ENCODE measurements around the gene LDLRAD4. TPM values are rescaled to one million over a fixed set of nuclear protein-coding genes. Genes with fewer than 3 reads are reported as not detected.

Gene LDLRAD4
- total and polyA plus RNA-seq, 8 donors: 14.1 to 26.6 (median 18.8) TPM

DNA sequence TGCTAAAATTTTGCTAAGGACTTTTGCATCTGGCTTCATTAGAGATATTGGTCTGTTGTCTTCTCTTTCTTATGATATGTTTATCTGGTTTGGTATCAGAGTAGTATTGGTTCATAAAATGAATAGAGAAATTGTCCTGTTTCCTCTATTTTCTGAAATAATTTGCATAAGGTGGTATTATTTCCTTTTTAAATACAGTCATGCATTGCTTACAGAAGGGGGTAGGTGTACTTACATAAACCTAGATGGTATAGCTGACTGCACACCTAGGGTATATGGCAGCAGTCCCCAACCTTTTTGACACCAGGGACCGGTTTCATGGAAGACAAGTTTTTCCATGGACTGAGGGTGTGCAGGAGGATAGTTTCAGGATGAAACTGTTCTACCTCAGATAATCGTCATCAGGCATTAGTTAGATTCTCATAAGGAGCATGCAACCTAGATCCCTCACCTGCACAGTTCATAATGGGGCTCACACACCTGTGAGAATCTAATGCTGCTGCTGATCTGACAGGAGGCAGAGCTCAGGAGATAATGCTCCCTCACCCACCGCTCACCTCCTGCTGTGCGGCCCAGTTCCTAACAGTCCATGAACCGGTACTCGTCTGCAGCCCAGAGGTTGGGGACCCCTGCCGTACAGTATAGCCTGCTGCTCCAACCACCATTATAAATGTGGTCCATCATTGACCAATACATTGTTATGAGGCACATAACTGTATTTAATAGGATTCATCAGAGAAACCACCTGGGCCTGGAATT lies 318.6 kb downstream of the LDLRAD4 start:
- TF ChIP-seq, protein P1, sequence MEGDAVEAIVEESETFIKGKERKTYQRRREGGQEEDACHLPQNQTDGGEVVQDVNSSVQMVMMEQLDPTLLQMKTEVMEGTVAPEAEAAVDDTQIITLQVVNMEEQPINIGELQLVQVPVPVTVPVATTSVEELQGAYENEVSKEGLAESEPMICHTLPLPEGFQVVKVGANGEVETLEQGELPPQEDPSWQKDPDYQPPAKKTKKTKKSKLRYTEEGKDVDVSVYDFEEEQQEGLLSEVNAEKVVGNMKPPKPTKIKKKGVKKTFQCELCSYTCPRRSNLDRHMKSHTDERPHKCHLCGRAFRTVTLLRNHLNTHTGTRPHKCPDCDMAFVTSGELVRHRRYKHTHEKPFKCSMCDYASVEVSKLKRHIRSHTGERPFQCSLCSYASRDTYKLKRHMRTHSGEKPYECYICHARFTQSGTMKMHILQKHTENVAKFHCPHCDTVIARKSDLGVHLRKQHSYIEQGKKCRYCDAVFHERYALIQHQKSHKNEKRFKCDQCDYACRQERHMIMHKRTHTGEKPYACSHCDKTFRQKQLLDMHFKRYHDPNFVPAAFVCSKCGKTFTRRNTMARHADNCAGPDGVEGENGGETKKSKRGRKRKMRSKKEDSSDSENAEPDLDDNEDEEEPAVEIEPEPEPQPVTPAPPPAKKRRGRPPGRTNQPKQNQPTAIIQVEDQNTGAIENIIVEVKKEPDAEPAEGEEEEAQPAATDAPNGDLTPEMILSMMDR (IDR thresholded peaks at IDR 0.05): no peak
- H3K4me1 ChIP-seq: peaks cover 0 to 7% of the 10 kb centered on the region in 2 donors
- H3K27me3 ChIP-seq: no peaks in the 10 kb centered on the region
- no peak overlapping the region for H3K4me3 ChIP-seq
- H3K36me3 ChIP-seq: no peaks in the 10 kb centered on the region
- H3K9me3 ChIP-seq: no peaks in the 10 kb centered on the region
- H3K27ac ChIP-seq: no peak overlapping the region
- intact Hi-C loops (cut with DNase I): no loop called here
- DNase-seq: no peak
- no peak for ATAC-seq

DNA sequence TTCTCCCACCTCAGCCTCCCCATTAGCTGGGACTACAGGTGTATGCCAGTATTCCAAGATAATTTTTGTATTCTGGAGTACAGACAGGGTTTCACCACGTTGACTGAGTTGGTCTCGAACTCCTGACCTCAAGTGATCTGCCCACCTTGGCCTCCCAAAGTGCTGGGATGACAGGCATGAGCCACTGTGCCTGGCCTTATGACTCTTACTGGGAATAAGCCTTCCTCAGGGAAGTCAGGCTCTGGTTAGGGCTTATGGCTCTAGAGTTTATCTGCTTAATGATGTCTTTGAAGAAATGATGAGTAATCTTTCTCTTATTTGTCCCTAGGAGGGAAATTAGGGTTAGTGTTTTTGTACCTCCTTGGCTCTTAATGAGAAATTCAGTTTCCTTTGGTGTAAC lies 320.1 kb downstream of the LDLRAD4 start:
- Histone ChIP-seq H3K27ac (no peak overlapping the region), H3K4me3 (no peak overlapping the region), H3K9me3 (no peaks in the 10 kb centered on the region), H3K4me1 (peaks cover 0 to 7% of the 10 kb centered on the region in 2 donors), H3K27me3 (no peaks in the 10 kb centered on the region), H3K36me3 (no peaks in the 10 kb centered on the region)
- DNase-seq (no peak), ATAC-seq (no peak)
- TF ChIP-seq, protein P1 (IDR thresholded peaks at IDR 0.05): no peak
- intact Hi-C loops (cut with DNase I): no loop called here

DNA sequence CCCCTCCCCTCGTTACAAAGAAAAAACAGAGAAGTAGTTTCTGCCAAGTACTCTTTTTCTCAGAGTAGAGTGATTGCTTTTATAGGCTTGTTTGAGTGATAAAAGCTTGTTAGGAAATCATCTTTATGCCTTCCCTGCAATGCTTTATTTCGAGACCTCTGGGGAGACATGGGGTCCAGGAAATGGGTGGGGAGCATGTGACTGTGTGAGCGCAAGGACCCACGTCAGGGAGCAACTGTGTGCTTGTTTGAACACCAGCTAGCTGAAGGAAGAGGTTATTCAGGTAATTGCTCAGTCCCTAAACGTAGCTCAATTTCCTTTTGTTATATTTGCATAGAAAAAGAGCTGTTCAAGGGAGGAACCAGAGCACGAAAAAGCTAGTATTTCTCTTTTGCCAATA lies 320.5 kb downstream of the LDLRAD4 start:
- DNase-seq (no peak), ATAC-seq (no peak)
- H3K4me3 ChIP-seq: no peak overlapping the region
- intact Hi-C loops (cut with DNase I): no loop called here
- no peak overlapping the region for H3K27ac ChIP-seq
- TF ChIP-seq, protein P1 (IDR thresholded peaks at IDR 0.05): no peak
- peaks cover 0 to 7% of the 10 kb centered on the region in 2 donors for H3K4me1 ChIP-seq
- no peaks in the 10 kb centered on the region for H3K36me3 ChIP-seq
- H3K27me3 ChIP-seq: no peaks in the 10 kb centered on the region
- no peaks in the 10 kb centered on the region for H3K9me3 ChIP-seq

DNA sequence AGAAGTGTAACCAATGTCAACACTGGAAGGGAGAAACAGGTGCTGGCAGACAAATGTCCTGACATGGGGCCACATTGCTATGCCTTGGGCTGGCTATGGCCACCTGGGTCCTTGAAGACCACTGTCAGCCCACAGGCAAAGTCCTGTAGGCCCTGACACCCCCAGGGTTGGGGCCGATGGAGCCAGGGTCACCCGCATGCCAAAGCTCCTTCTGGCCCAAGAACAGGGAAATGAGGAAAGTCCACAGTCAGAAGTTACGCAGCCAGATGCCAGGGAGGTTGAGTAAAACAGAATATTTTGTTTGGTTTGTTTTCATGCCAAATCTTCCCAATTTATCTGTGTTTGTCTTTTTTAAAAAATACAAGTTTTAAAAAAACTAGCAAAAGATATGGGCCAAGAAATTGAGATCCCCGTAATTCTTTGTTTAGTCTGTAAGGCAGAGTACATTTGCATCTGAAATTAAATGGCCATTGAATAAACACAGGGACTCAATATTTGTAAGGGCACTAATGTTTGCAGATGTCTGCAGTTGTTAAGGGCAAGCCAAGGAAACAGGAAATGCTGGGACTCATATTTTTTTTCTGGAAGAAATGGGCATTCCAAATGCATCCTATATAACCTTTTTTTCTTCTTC lies 321.4 kb downstream of the LDLRAD4 start:
- ATAC-seq (no peak), DNase-seq (no peak)
- Histone ChIP-seq H3K27me3 (no peaks in the 10 kb centered on the region), H3K27ac (no peak overlapping the region), H3K36me3 (no peaks in the 10 kb centered on the region), H3K9me3 (no peaks in the 10 kb centered on the region), H3K4me3 (no peak overlapping the region), H3K4me1 (peaks cover 0 to 7% of the 10 kb centered on the region in 2 donors)
- intact Hi-C loops (cut with DNase I): no loop called here
- TF ChIP-seq, protein P1 (IDR thresholded peaks at IDR 0.05): no peak

DNA sequence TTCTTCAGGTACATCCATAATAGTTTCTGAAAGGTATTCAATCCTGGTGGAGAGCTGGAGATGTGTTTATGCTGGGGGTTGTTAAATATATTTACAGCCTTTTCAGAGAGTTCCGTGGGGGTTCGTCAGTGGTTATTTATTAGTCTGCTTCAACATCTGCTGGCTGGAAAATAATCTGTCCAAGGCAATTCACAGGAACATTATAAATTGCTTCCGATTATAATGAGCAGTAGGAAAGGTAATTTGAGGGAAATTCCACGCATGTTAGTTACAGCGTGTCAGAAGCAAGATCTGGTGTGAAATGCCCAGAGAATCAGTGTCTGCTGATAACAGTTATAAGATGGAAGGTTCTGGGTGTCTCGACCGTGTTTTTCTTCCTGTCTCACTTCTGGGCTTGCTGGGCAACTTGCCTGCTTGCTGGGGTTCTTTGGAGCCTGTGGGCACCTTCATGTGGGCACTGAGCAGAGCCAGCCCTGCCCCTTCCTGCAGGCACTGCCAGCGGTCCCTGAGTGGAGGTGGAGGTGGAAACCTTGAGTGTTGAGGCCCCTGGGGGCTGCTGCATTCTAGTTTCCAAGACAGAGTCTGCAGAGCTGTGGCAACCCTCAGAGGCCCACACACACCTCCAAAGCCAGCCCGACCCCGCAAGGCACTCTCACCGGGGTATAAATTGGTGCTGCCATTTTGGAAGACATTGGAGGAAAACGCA lies 322.1 kb downstream of the LDLRAD4 start:
- H3K27ac ChIP-seq: no peak overlapping the region
- no peaks in the 10 kb centered on the region for H3K9me3 ChIP-seq
- peaks cover 0 to 7% of the 10 kb centered on the region in 2 donors for H3K4me1 ChIP-seq
- intact Hi-C loops (cut with DNase I): no loop called here
- ATAC-seq (no peak), DNase-seq (no peak)
- no peaks in the 10 kb centered on the region for H3K27me3 ChIP-seq
- no peaks in the 10 kb centered on the region for H3K36me3 ChIP-seq
- TF ChIP-seq, protein P1 (IDR thresholded peaks at IDR 0.05): no peak
- H3K4me3 ChIP-seq: no peak overlapping the region
